K562 (cell line): ENCODE measurements around the gene CMTR1. TPM values are rescaled to one million over a fixed set of nuclear protein-coding genes. Genes with fewer than 3 reads are reported as not detected.

Experiments
- ATAC-seq: fragments of 200-7000 bp; cut with Tn5 transposase; 3 replicates; pipeline ENCODE4 v1.9.1; 2020; ENCODE audit warnings: moderate library complexity
- BruUV-seq: library from RNA; stranded (reverse); fragments of 400-500 nt; replicated peaks from 2 replicates; lab custom pipeline; 2021; lab: Mats Ljungman, UMichigan
- CTCF ChIA-PET: fragments of 300-600 bp; formaldehyde crosslinking; extraction: SDS; loops from one replicate; lab custom pipeline; 2021; ENCODE audit warnings: low intra/inter-chr PET ratio; lab: Yijun Ruan, JAX
- POLR2A ChIA-PET: fragments of 300-600, 350-650 bp; sonication (Branson Sonifier 250); formaldehyde crosslinking; extraction: SDS; loops from one replicate; lab custom pipeline; 2021; ENCODE audit warnings: antibody characterized with exemption, inconsistent platforms; lab: Yijun Ruan, JAX
- DNase-seq, 4 experiments: peaks; one replicate each; pipeline versions ENCODE4 v3.0.0 to v3.0.0-alpha.2; 2011 to 2018; ENCODE audit warnings: low spot score in 3 of 4, mixed read lengths in 3 of 4; ENCODE audit errors: extremely low read depth in 1 of 4
- FAIRE-seq: peaks from 2 replicates; lab custom pipeline; 2011; peaks lifted over from hg19 to GRCh38; lab: Jason Lieb, UNC
- H2AFZ ChIP-seq: 2 replicates; pipeline ENCODE4 v1.6.0; 2011; ENCODE audit warnings: low read depth, low read length, control low read depth, inconsistent platforms
- H3K27ac ChIP-seq: fragments of 200-600 bp; 3 replicates; pipeline ENCODE4 v1.8.0; 2011; ENCODE audit warnings: low read depth, mild to moderate bottlenecking, control low read depth, inconsistent platforms, low read length, moderate library complexity, mixed read lengths; ENCODE audit errors: extremely low read depth
- H3K27me3 ChIP-seq, 2 experiments: fragments of 300-600 bp in 1 of 2; 2 replicates in 1 of 2; 3 replicates in 1 of 2; pipeline versions ENCODE4 v1.6.0 to v1.8.0; 2011; ENCODE audit warnings: inconsistent platforms in 2 of 2, low read length in 2 of 2, mild to moderate bottlenecking in 1 of 2, mixed read lengths in 1 of 2, moderate library complexity in 1 of 2; ENCODE audit not compliant: control insufficient read depth in 2 of 2, insufficient read depth in 2 of 2
- H3K36me3 ChIP-seq: fragments of 300-600 bp; 3 replicates; pipeline ENCODE4 v1.8.0; 2011; ENCODE audit warnings: mild to moderate bottlenecking, low read length, inconsistent platforms; ENCODE audit not compliant: control insufficient read depth, insufficient read depth
- H3K4me1 ChIP-seq, 2 experiments: fragments of 200-600 bp in 1 of 2; replicated peaks in 1 of 2; 2 replicates in 1 of 2; 3 replicates in 1 of 2; pipeline versions ENCODE4 v1.5.1 to v1.8.0; 2011; ENCODE audit warnings: inconsistent platforms in 2 of 2, low read length in 2 of 2, mild to moderate bottlenecking in 1 of 2, mixed read lengths in 1 of 2, moderate library complexity in 1 of 2; ENCODE audit not compliant: control insufficient read depth in 2 of 2, insufficient read depth in 2 of 2
- H3K4me2 ChIP-seq: 2 replicates; pipeline ENCODE4 v1.6.1; 2011; ENCODE audit warnings: low read length, control low read depth, inconsistent platforms, mixed read lengths; ENCODE audit not compliant: insufficient read depth
- H3K4me3 ChIP-seq: fragments of 200-600 bp; sonication (generic), shearing (Covaris generic); 2 replicates; pipeline ENCODE4 v1.5.1; 2016; ENCODE audit warnings: control low read depth, inconsistent platforms
- H3K79me2 ChIP-seq: fragments of 200-600 bp; 3 replicates; pipeline ENCODE4 v1.8.0; 2011; ENCODE audit warnings: low read length, inconsistent platforms; ENCODE audit not compliant: control insufficient read depth, insufficient read depth
- H3K9ac ChIP-seq, 2 experiments: 2 replicates each; pipeline versions ENCODE4 v1.6.0 to v1.6.1; 2011; ENCODE audit warnings: low read depth in 2 of 2, low read length in 2 of 2, control low read depth in 1 of 2, inconsistent platforms in 1 of 2, mild to moderate bottlenecking in 1 of 2, mixed read lengths in 1 of 2; ENCODE audit not compliant: insufficient read depth in 1 of 2
- H3K9me1 ChIP-seq: one replicate; pipeline ENCODE4 v1.6.0; 2011; ENCODE audit warnings: inconsistent platforms, mild to moderate bottlenecking, low read length, moderate library complexity; ENCODE audit not compliant: control insufficient read depth, insufficient read depth
- H3K9me3 ChIP-seq: replicated peaks from 2 replicates; pipeline ENCODE4 v1.5.1; 2011; ENCODE audit warnings: low read depth, low read length, inconsistent platforms; ENCODE audit not compliant: control insufficient read depth, insufficient read depth
- H4K20me1 ChIP-seq: replicated peaks from 2 replicates; pipeline ENCODE4 v1.6.1; 2011; ENCODE audit warnings: low read length, inconsistent platforms, mixed read lengths; ENCODE audit not compliant: control insufficient read depth, insufficient read depth
- POLR2H ChIP-seq: IDR thresholded peaks from 2 replicates; pipeline ENCODE4 v1.6.1; 2016; ENCODE audit warnings: missing genetic modification characterization, low read depth, mild to moderate bottlenecking, control low read depth, missing compliant biosample characterization, moderate library complexity
- PRMT5 ChIP-seq: sonication (generic); formaldehyde crosslinking; IDR thresholded peaks from 2 replicates; pipeline ENCODE4 v1.5.0; 2020; ENCODE audit warnings: missing genetic modification reagents
- RAD51 ChIP-seq: fragments of 450-650 bp; IDR thresholded peaks from 2 replicates; pipeline ENCODE4 v1.7.1; 2016; ENCODE audit warnings: low read depth, mild to moderate bottlenecking, borderline replicate concordance
- TBL1XR1 ChIP-seq, 2 experiments: IDR thresholded peaks; 2 replicates each; pipeline ENCODE4 v1.6.1; 2012; ENCODE audit warnings: improper control_type of control experiment in 2 of 2, low read length in 2 of 2, mild to moderate bottlenecking in 1 of 2
- WGBS: fragments of 100-300 bp; shearing (Covaris generic); methylation state at CpG from one replicate; pipeline ENCODE4 v1.1.6; 2016; ENCODE audit warnings: low coverage, mixed read lengths; ENCODE audit not compliant: insufficient coverage; ENCODE audit errors: missing lambda C conversion rate; 5-methylcytosine and 5-hydroxymethylcytosine counted together
- in situ Hi-C: fragments of 300-500 bp; cut with MboI; formaldehyde crosslinking; loops from 4 replicates; pipeline ENCODE4 v1.15.0; 2018; ENCODE audit warnings: inconsistent platforms, mixed read lengths
- intact Hi-C: fragments of 100-400 bp; cut with micrococcal nuclease; formaldehyde crosslinking; loops from 2 replicates; pipeline ENCODE4 v1.14.2; 2022
- polyA plus RNA-seq, 8 experiments: library from polyadenylated mRNA; depleted of rRNA in 4 of 8; stranded (reverse) in 5 of 8; unstranded in 3 of 8; fragments of >200 nt; fragmentation: Nextera tagmentation in 2 of 8; fragmentation: Illumina TruSeq in 1 of 8; extraction: Ambion mirVana in 2 of 8; extraction: Trizol in 1 of 8; gene quantifications; 2 replicates each; pipeline versions ENCODE4 v1.2.1 to v1.2.3, GENCODE V29; 2011 to 2014; ENCODE audit warnings: inconsistent platforms in 1 of 8, missing spikeins in 1 of 8
- total RNA-seq, 7 experiments: library from RNA; depleted of rRNA in 6 of 7; stranded (reverse); fragments of >200 nt in 6 of 7; fragmentation: Illumina TruSeq in 2 of 7; extraction: Trizol in 2 of 7; gene quantifications; 2 replicates each; pipeline versions ENCODE4 v1.2.1 to v1.2.3, GENCODE V29; 2011 to 2021; ENCODE audit warnings: low replicate concordance in 1 of 7
- TF ChIP-seq, protein P1 (sequence below), 2 experiments: IDR thresholded peaks; 2 replicates each; pipeline ENCODE4 v1.6.1; 2012; ENCODE audit warnings: improper control_type of control experiment in 2 of 2, low read depth in 2 of 2, low read length in 2 of 2, borderline replicate concordance in 1 of 2

CMTR1 gene
- total and polyA plus RNA-seq, 9 of the 15 experiments (the other 6 are each of a cell fraction or from before 2014, with no cell fraction given), result 2.9 to 63.5 (median 49.5) TPM

DNA sequence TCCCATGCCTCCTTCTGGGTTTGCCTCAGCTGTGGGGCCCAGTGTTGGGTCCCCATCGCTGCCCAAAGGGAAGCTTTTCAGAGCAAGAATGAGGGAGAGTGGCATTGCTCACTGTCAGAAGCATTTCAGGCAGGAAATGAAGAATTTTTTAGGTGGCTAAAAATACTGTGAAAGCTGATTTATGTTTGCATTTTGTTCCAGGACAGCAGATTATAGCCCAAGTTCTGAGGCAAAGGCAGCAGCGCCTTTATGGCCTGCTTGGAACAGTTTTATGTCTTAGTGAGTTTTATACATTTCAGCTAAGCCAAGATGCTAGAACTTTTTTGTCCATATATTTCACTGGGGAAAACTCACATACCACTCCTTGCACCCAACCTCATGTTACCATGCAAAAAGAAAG is 71.0 kb downstream of the CMTR1 start:
- no TSS peak for BruUV-seq
- DNase-seq (no peak), ATAC-seq (no peak), FAIRE-seq (no peak)
- no peaks in the 10 kb centered on the region for H4K20me1 ChIP-seq
- CTCF ChIA-PET, result no interaction called here
- no peak overlapping the region for H3K9ac ChIP-seq
- intact Hi-C loops (no loop called here), in situ Hi-C loops (no loop called here)
- H2AFZ ChIP-seq, result no peak overlapping the region
- H3K9me3 ChIP-seq, result no peaks in the 10 kb centered on the region; the same call in 1 of the 2 replicates
- H3K4me1 ChIP-seq, result peaks cover 0 to 10% of the 10 kb centered on the region in 2 experiments; a peak in 3 of 5 replicates
- H3K36me3 ChIP-seq, result no peaks in the 10 kb centered on the region
- H3K79me2 ChIP-seq, result peaks cover under 1% of the 10 kb centered on the region; the same call in 1 of the 3 replicates
- no peak overlapping the region for H3K4me2 ChIP-seq
- peaks cover 2 to 8% of the 10 kb centered on the region in 2 experiments; a peak in 3 of 5 replicates for H3K27me3 ChIP-seq
- no peaks in the 10 kb centered on the region for H3K9me1 ChIP-seq
- no peak overlapping the region for H3K4me3 ChIP-seq
- WGBS, result 22% methylated on average over 2 of the region's 2 CpGs
- no peak overlapping the region for H3K27ac ChIP-seq
- TF ChIP-seq RAD51 (no peak), PRMT5 (CRISPR knock-in tag) (no peak), TBL1XR1 (IDR thresholded peaks at IDR 0.05; ENCODE audit: low read length in 2 of 2) (no peak), POLR2H (tag) (no peak)
- TF ChIP-seq, protein P1, sequence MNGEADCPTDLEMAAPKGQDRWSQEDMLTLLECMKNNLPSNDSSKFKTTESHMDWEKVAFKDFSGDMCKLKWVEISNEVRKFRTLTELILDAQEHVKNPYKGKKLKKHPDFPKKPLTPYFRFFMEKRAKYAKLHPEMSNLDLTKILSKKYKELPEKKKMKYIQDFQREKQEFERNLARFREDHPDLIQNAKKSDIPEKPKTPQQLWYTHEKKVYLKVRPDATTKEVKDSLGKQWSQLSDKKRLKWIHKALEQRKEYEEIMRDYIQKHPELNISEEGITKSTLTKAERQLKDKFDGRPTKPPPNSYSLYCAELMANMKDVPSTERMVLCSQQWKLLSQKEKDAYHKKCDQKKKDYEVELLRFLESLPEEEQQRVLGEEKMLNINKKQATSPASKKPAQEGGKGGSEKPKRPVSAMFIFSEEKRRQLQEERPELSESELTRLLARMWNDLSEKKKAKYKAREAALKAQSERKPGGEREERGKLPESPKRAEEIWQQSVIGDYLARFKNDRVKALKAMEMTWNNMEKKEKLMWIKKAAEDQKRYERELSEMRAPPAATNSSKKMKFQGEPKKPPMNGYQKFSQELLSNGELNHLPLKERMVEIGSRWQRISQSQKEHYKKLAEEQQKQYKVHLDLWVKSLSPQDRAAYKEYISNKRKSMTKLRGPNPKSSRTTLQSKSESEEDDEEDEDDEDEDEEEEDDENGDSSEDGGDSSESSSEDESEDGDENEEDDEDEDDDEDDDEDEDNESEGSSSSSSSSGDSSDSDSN (IDR thresholded peaks at IDR 0.05; ENCODE audit: borderline replicate concordance in 1 of 2, low read depth in 2 of 2, low read length in 2 of 2), result no peak
- POLR2A ChIA-PET, result interaction anchor here (1.1 to 1.5 kb wide), 2 partner anchors 11 to 12 kb away, joined by 3 to 4 read pairs; no protein-coding TSS in a partner anchor
